ENCODE data around the gene DDX53. TPM values are rescaled to one million over a fixed set of nuclear protein-coding genes. Genes with fewer than 3 reads are reported as not detected.

The DDX53 gene
- total and polyA plus RNA-seq, 9 of the 15 experiments (the other 6 are each of a cell fraction or from before 2014, with no cell fraction given), result 0.25 to 3.3 (median 2.4) TPM

GRCh38 chrX:22963196-22963595 is 36.6 kb upstream of the DDX53 start:
- no peak for DNase-seq (ENCODE audit: extremely low read depth in 1 of 4, low spot score in 3 of 4)
- Histone ChIP-seq H3K36me3 (ENCODE audit: control insufficient read depth, insufficient read depth, low read length) (no peaks in the 10 kb centered on the region), H3K4me2 (ENCODE audit: insufficient read depth, low read length) (no peak overlapping the region), H3K9ac (ENCODE audit: insufficient read depth in 1 of 2, low read depth in 2 of 2, low read length in 2 of 2) (no peak overlapping the region), H3K9me1 (ENCODE audit: control insufficient read depth, insufficient read depth, low read length) (no peaks in the 10 kb centered on the region), H3K27me3 (ENCODE audit: control insufficient read depth in 2 of 2, insufficient read depth in 2 of 2, low read length in 2 of 2) (no peaks in the 10 kb centered on the region), H4K20me1 (replicated peaks; ENCODE audit: control insufficient read depth, insufficient read depth, low read length) (no peaks in the 10 kb centered on the region), H3K9me3 (replicated peaks; ENCODE audit: control insufficient read depth, insufficient read depth, low read depth, low read length) (no peaks in the 10 kb centered on the region), H3K27ac (ENCODE audit: extremely low read depth, low read depth, low read length) (no peak overlapping the region), H3K79me2 (ENCODE audit: control insufficient read depth, insufficient read depth, low read length) (no peaks in the 10 kb centered on the region), H3K4me1 (replicated peaks in 1 of 2; ENCODE audit: control insufficient read depth in 2 of 2, insufficient read depth in 2 of 2, low read length in 2 of 2) (no peaks in the 10 kb centered on the region), H3K4me3 (no peak overlapping the region), H2AFZ (ENCODE audit: low read depth, low read length) (no peak overlapping the region)
- in situ Hi-C loops (cut with MboI), result no loop called here
- no peak for ATAC-seq
- ChIA-PET POLR2A (no interaction called here), CTCF (ENCODE audit: low intra/inter-chr PET ratio) (no interaction called here)
- intact Hi-C loops (cut with micrococcal nuclease), result no loop called here
- BruUV-seq (replicated peaks), result no TSS peak
- 0% methylated on average over 2 of the region's 2 CpGs for WGBS (ENCODE audit: insufficient coverage, low coverage, missing lambda C conversion rate)
- TF ChIP-seq NR2C2 (CRISPR knock-in tag; IDR thresholded peaks at IDR 0.05), result no peak
- TF ChIP-seq NR2C2 (tag; IDR thresholded peaks at IDR 0.05), result no peak
- no peak for TF ChIP-seq CEBPG (CRISPR knock-in tag; IDR thresholded peaks at IDR 0.05)
- TF ChIP-seq CEBPG (tag; conservative IDR thresholded peaks at IDR 0.05 in 1 of 2, IDR thresholded peaks at IDR 0.05 in 1 of 2), result no peak
- TF ChIP-seq MECOM (CRISPR knock-in tag; IDR thresholded peaks at IDR 0.05), result no peak
- no peak for TF ChIP-seq SREBF2 (CRISPR knock-in tag; IDR thresholded peaks at IDR 0.05)
- no peak for FAIRE-seq

DNA sequence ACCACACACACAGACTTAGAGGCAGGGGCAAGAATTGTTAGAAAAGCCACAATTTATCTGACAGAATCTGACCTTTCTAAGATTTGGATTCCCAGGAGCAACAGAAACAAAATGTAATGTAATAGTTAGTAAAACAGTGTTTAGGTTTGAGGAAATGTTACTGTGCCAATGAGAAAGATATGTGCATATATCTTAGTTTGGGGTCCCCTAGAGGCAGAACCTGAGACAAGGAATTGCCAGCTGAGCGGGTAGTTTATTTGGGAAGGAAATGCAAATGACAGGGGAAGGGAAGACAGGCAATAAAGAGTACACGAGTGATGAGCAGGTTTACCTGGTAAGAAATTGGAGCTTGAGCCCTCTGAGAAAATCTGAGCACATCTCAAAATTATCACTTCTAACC is 31.3 kb upstream of the DDX53 start:
- WGBS (ENCODE audit: insufficient coverage, low coverage, missing lambda C conversion rate), result 0% methylated on average over 1 of the region's 2 CpGs
- FAIRE-seq, result no peak
- TF ChIP-seq CEBPB (tag; IDR thresholded peaks at IDR 0.05), result no peak
- TF ChIP-seq ZBTB9 (CRISPR knock-in tag; IDR thresholded peaks at IDR 0.05), result no peak
- no peak for TF ChIP-seq THRAP3 (IDR thresholded peaks at IDR 0.05; ENCODE audit: borderline replicate concordance)
- no peak for TF ChIP-seq RBM14 (IDR thresholded peaks at IDR 0.05; ENCODE audit: borderline replicate concordance, insufficient read depth, low read depth, low read length)
- TF ChIP-seq PHB (CRISPR knock-in tag; IDR thresholded peaks at IDR 0.05), result no peak
- no peak for TF ChIP-seq ZNF444 (CRISPR knock-in tag; IDR thresholded peaks at IDR 0.05)
- TF ChIP-seq ZNF778 (CRISPR knock-in tag; IDR thresholded peaks at IDR 0.05), result no peak
- no peak for TF ChIP-seq SIX5 (IDR thresholded peaks at IDR 0.05; ENCODE audit: borderline replicate concordance in 1 of 2, insufficient read depth in 1 of 2, low read depth in 1 of 2, low read length in 2 of 2)
- TF ChIP-seq TOE1 (IDR thresholded peaks at IDR 0.05; ENCODE audit: borderline replicate concordance), result no peak
- TF ChIP-seq TOE1 (CRISPR knock-in tag; IDR thresholded peaks at IDR 0.05; ENCODE audit: borderline replicate concordance, low read depth), result no peak
- TF ChIP-seq PHB2 (IDR thresholded peaks at IDR 0.05; ENCODE audit: low read depth), result no peak
- no peak for TF ChIP-seq GATAD2B (IDR thresholded peaks at IDR 0.05; ENCODE audit: borderline replicate concordance)

More for the DNA sequence above, 31.3 kb upstream of the DDX53 start:
- H3K4me3 ChIP-seq, result no peak overlapping the region
- no TSS peak for BruUV-seq (replicated peaks)
- no peaks in the 10 kb centered on the region for H3K36me3 ChIP-seq (ENCODE audit: control insufficient read depth, insufficient read depth, low read length)
- no peak for ATAC-seq
- no peaks in the 10 kb centered on the region for H3K4me1 ChIP-seq (replicated peaks in 1 of 2; ENCODE audit: control insufficient read depth in 2 of 2, insufficient read depth in 2 of 2, low read length in 2 of 2)
- H3K9me1 ChIP-seq (ENCODE audit: control insufficient read depth, insufficient read depth, low read length), result no peaks in the 10 kb centered on the region
- H2AFZ ChIP-seq (ENCODE audit: low read depth, low read length), result no peak overlapping the region
- no peaks in the 10 kb centered on the region for H3K79me2 ChIP-seq (ENCODE audit: control insufficient read depth, insufficient read depth, low read length)
- no peak overlapping the region for H3K4me2 ChIP-seq (ENCODE audit: insufficient read depth, low read length)
- H3K9ac ChIP-seq (ENCODE audit: insufficient read depth in 1 of 2, low read depth in 2 of 2, low read length in 2 of 2), result no peak overlapping the region
- H3K9me3 ChIP-seq (replicated peaks; ENCODE audit: control insufficient read depth, insufficient read depth, low read depth, low read length), result no peaks in the 10 kb centered on the region; the same call in 1 of the 2 replicates
- no peak overlapping the region for H3K27ac ChIP-seq (ENCODE audit: extremely low read depth, low read depth, low read length)
- H4K20me1 ChIP-seq (replicated peaks; ENCODE audit: control insufficient read depth, insufficient read depth, low read length), result no peaks in the 10 kb centered on the region
- CTCF ChIA-PET (ENCODE audit: low intra/inter-chr PET ratio), result no interaction called here
- DNase-seq (ENCODE audit: extremely low read depth in 1 of 4, low spot score in 3 of 4), result no peak
- POLR2A ChIA-PET, result no interaction called here
- intact Hi-C loops (cut with micrococcal nuclease), result no loop called here
- H3K27me3 ChIP-seq (ENCODE audit: control insufficient read depth in 2 of 2, insufficient read depth in 2 of 2, low read length in 2 of 2), result no peaks in the 10 kb centered on the region
- in situ Hi-C loops (cut with MboI), result no loop called here
